Measurements from ENCODE around the gene TRERF1.

DNA sequence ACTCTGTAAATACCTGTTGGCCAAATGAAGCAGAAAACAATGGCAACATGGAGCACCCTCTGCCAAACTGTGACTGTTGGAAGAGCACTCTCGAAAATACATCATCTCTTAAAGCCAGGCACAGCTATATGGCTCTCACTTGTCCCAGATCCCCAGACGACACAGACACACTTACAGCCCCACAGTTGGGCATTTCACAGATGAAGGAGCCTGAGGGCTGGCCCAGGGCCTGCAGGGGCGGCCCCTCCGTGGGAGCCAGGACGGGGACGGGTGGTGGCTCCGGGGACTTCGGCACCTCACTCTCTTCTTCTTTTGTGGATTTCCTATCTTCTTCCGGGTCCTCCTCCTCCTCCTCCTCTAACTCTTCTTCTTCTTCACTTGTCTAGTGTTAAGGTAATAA lies 215.7 kb downstream of the TRERF1 start:
- no peak for TF ChIP-seq EZH2 (IDR thresholded peaks at IDR 0.05; ENCODE audit: low read depth)
- TF ChIP-seq, protein P1, sequence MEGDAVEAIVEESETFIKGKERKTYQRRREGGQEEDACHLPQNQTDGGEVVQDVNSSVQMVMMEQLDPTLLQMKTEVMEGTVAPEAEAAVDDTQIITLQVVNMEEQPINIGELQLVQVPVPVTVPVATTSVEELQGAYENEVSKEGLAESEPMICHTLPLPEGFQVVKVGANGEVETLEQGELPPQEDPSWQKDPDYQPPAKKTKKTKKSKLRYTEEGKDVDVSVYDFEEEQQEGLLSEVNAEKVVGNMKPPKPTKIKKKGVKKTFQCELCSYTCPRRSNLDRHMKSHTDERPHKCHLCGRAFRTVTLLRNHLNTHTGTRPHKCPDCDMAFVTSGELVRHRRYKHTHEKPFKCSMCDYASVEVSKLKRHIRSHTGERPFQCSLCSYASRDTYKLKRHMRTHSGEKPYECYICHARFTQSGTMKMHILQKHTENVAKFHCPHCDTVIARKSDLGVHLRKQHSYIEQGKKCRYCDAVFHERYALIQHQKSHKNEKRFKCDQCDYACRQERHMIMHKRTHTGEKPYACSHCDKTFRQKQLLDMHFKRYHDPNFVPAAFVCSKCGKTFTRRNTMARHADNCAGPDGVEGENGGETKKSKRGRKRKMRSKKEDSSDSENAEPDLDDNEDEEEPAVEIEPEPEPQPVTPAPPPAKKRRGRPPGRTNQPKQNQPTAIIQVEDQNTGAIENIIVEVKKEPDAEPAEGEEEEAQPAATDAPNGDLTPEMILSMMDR (conservative IDR thresholded peaks at IDR 0.05), result no peak
